K562 (cell line): ENCODE data around the gene TMEM218. TPM values are rescaled to one million over a fixed set of nuclear protein-coding genes. Genes with fewer than 3 reads are reported as not detected.

Experiments
- ATAC-seq: fragments of 200-7000 bp; cut with Tn5 transposase; 3 replicates; pipeline ENCODE4 v1.9.1; 2020; ENCODE audit warnings: moderate library complexity
- BruUV-seq: library from RNA; stranded (reverse); fragments of 400-500 nt; replicated peaks from 2 replicates; lab custom pipeline; 2021; lab: Mats Ljungman, UMichigan
- CTCF ChIA-PET: fragments of 300-600 bp; formaldehyde crosslinking; extraction: SDS; loops from one replicate; lab custom pipeline; 2021; ENCODE audit warnings: low intra/inter-chr PET ratio; lab: Yijun Ruan, JAX
- POLR2A ChIA-PET: fragments of 300-600, 350-650 bp; sonication (Branson Sonifier 250); formaldehyde crosslinking; extraction: SDS; loops from one replicate; lab custom pipeline; 2021; ENCODE audit warnings: antibody characterized with exemption, inconsistent platforms; lab: Yijun Ruan, JAX
- DNase-seq, 4 experiments: peaks; one replicate each; pipeline versions ENCODE4 v3.0.0 to v3.0.0-alpha.2; 2011 to 2018; ENCODE audit warnings: low spot score in 3 of 4, mixed read lengths in 3 of 4; ENCODE audit errors: extremely low read depth in 1 of 4
- FAIRE-seq: peaks from 2 replicates; lab custom pipeline; 2011; peaks lifted over from hg19 to GRCh38; lab: Jason Lieb, UNC
- H2AFZ ChIP-seq: 2 replicates; pipeline ENCODE4 v1.6.0; 2011; ENCODE audit warnings: low read depth, low read length, control low read depth, inconsistent platforms
- H3K27ac ChIP-seq: fragments of 200-600 bp; 3 replicates; pipeline ENCODE4 v1.8.0; 2011; ENCODE audit warnings: low read depth, mild to moderate bottlenecking, control low read depth, inconsistent platforms, low read length, moderate library complexity, mixed read lengths; ENCODE audit errors: extremely low read depth
- H3K27me3 ChIP-seq, 2 experiments: fragments of 300-600 bp in 1 of 2; 2 replicates in 1 of 2; 3 replicates in 1 of 2; pipeline versions ENCODE4 v1.6.0 to v1.8.0; 2011; ENCODE audit warnings: inconsistent platforms in 2 of 2, low read length in 2 of 2, mild to moderate bottlenecking in 1 of 2, mixed read lengths in 1 of 2, moderate library complexity in 1 of 2; ENCODE audit not compliant: control insufficient read depth in 2 of 2, insufficient read depth in 2 of 2
- H3K36me3 ChIP-seq: fragments of 300-600 bp; 3 replicates; pipeline ENCODE4 v1.8.0; 2011; ENCODE audit warnings: mild to moderate bottlenecking, low read length, inconsistent platforms; ENCODE audit not compliant: control insufficient read depth, insufficient read depth
- H3K4me1 ChIP-seq, 2 experiments: fragments of 200-600 bp in 1 of 2; replicated peaks in 1 of 2; 2 replicates in 1 of 2; 3 replicates in 1 of 2; pipeline versions ENCODE4 v1.5.1 to v1.8.0; 2011; ENCODE audit warnings: inconsistent platforms in 2 of 2, low read length in 2 of 2, mild to moderate bottlenecking in 1 of 2, mixed read lengths in 1 of 2, moderate library complexity in 1 of 2; ENCODE audit not compliant: control insufficient read depth in 2 of 2, insufficient read depth in 2 of 2
- H3K4me2 ChIP-seq: 2 replicates; pipeline ENCODE4 v1.6.1; 2011; ENCODE audit warnings: low read length, control low read depth, inconsistent platforms, mixed read lengths; ENCODE audit not compliant: insufficient read depth
- H3K4me3 ChIP-seq: fragments of 200-600 bp; sonication (generic), shearing (Covaris generic); 2 replicates; pipeline ENCODE4 v1.5.1; 2016; ENCODE audit warnings: control low read depth, inconsistent platforms
- H3K79me2 ChIP-seq: fragments of 200-600 bp; 3 replicates; pipeline ENCODE4 v1.8.0; 2011; ENCODE audit warnings: low read length, inconsistent platforms; ENCODE audit not compliant: control insufficient read depth, insufficient read depth
- H3K9ac ChIP-seq, 2 experiments: 2 replicates each; pipeline versions ENCODE4 v1.6.0 to v1.6.1; 2011; ENCODE audit warnings: low read depth in 2 of 2, low read length in 2 of 2, control low read depth in 1 of 2, inconsistent platforms in 1 of 2, mild to moderate bottlenecking in 1 of 2, mixed read lengths in 1 of 2; ENCODE audit not compliant: insufficient read depth in 1 of 2
- H3K9me1 ChIP-seq: one replicate; pipeline ENCODE4 v1.6.0; 2011; ENCODE audit warnings: inconsistent platforms, mild to moderate bottlenecking, low read length, moderate library complexity; ENCODE audit not compliant: control insufficient read depth, insufficient read depth
- H3K9me3 ChIP-seq: replicated peaks from 2 replicates; pipeline ENCODE4 v1.5.1; 2011; ENCODE audit warnings: low read depth, low read length, inconsistent platforms; ENCODE audit not compliant: control insufficient read depth, insufficient read depth
- H4K20me1 ChIP-seq: replicated peaks from 2 replicates; pipeline ENCODE4 v1.6.1; 2011; ENCODE audit warnings: low read length, inconsistent platforms, mixed read lengths; ENCODE audit not compliant: control insufficient read depth, insufficient read depth
- C11orf30 ChIP-seq: fragments of 450-650 bp; IDR thresholded peaks from 2 replicates; pipeline ENCODE4 v1.6.1; 2016; ENCODE audit warnings: low read depth, mild to moderate bottlenecking
- CEBPB ChIP-seq: fragments of 450-650 bp; IDR thresholded peaks from 2 replicates; pipeline ENCODE4 v1.6.1; 2016; ENCODE audit warnings: missing genetic modification characterization, missing compliant biosample characterization
- CEBPG ChIP-seq, 3 experiments: fragments of 200-800 bp in 1 of 3; sonication (Bioruptor generic) in 1 of 3; sonication (generic) in 1 of 3; formaldehyde crosslinking in 1 of 3; IDR thresholded peaks in 2 of 3; conservative IDR thresholded peaks in 1 of 3; 2 replicates each; pipeline versions ENCODE4 v1.6.1 to v1.8.0; 2016 to 2022; ENCODE audit warnings: missing compliant biosample characterization in 2 of 3, missing genetic modification characterization in 2 of 3, mild to moderate bottlenecking in 1 of 3, missing genetic modification reagents in 1 of 3
- ELF1 ChIP-seq: fragments of 200-800 bp; sonication (Bioruptor generic); IDR thresholded peaks from 2 replicates; pipeline ENCODE4 v1.6.1; 2016; ENCODE audit warnings: missing genetic modification characterization, missing compliant biosample characterization
- FOXK1 ChIP-seq: sonication (generic); formaldehyde crosslinking; IDR thresholded peaks from 2 replicates; pipeline ENCODE4 v1.8.0; 2022; ENCODE audit warnings: missing genetic modification reagents, mild to moderate bottlenecking, borderline replicate concordance
- HDGF ChIP-seq: fragments of 450-650 bp; IDR thresholded peaks from 2 replicates; pipeline ENCODE4 v1.6.1; 2016
- HNRNPUL1 ChIP-seq: fragments of 200-400 bp; formaldehyde crosslinking; IDR thresholded peaks from 2 replicates; pipeline ENCODE4 v1.6.1; 2017; ENCODE audit warnings: low read length
- NCOA1 ChIP-seq: fragments of 450-650 bp; IDR thresholded peaks from 2 replicates; pipeline ENCODE4 v1.6.1; 2016; ENCODE audit warnings: low read depth
- NCOA2 ChIP-seq, 2 experiments: fragments of 450-650 bp; IDR thresholded peaks; 2 replicates each; pipeline ENCODE4 v1.6.1; 2018; ENCODE audit warnings: mild to moderate bottlenecking in 2 of 2, moderate library complexity in 1 of 2; ENCODE audit not compliant: partially characterized antibody in 2 of 2
- NFYB ChIP-seq: IDR thresholded peaks from 2 replicates; pipeline ENCODE4 v1.6.1; 2011; ENCODE audit warnings: mild to moderate bottlenecking, moderate library complexity; ENCODE audit not compliant: insufficient read length; ENCODE audit errors: extremely low read depth
- PRPF4 ChIP-seq: fragments of 200-400 bp; formaldehyde crosslinking; IDR thresholded peaks from one replicate; pipeline ENCODE4 v1.6.1; 2017; ENCODE audit warnings: low read length, low read depth, mild to moderate bottlenecking; ENCODE audit not compliant: insufficient read depth, poor library complexity, severe bottlenecking
- PTRF ChIP-seq: fragments of 450-650 bp; IDR thresholded peaks from 2 replicates; pipeline ENCODE4 v1.6.1; 2016; ENCODE audit warnings: mild to moderate bottlenecking, missing genetic modification characterization, missing compliant biosample characterization
- TRIM28 ChIP-seq: fragments of 450-650 bp; IDR thresholded peaks from 2 replicates; pipeline ENCODE4 v1.6.1; 2017
- XRCC3 ChIP-seq: fragments of 450-650 bp; IDR thresholded peaks from 2 replicates; pipeline ENCODE4 v1.6.1; 2017; ENCODE audit warnings: mild to moderate bottlenecking, moderate library complexity
- ZNF764 ChIP-seq: fragments of 250-450 bp; sonication (Bioruptor Pico); IDR thresholded peaks from 2 replicates; pipeline ENCODE4 v1.4.0; 2020; ENCODE audit warnings: low read depth, mild to moderate bottlenecking, moderate library complexity
- WGBS: fragments of 100-300 bp; shearing (Covaris generic); methylation state at CpG from one replicate; pipeline ENCODE4 v1.1.6; 2016; ENCODE audit warnings: low coverage, mixed read lengths; ENCODE audit not compliant: insufficient coverage; ENCODE audit errors: missing lambda C conversion rate; 5-methylcytosine and 5-hydroxymethylcytosine counted together
- in situ Hi-C: fragments of 300-500 bp; cut with MboI; formaldehyde crosslinking; loops from 4 replicates; pipeline ENCODE4 v1.15.0; 2018; ENCODE audit warnings: inconsistent platforms, mixed read lengths
- intact Hi-C: fragments of 100-400 bp; cut with micrococcal nuclease; formaldehyde crosslinking; loops from 2 replicates; pipeline ENCODE4 v1.14.2; 2022
- polyA plus RNA-seq, 8 experiments: library from polyadenylated mRNA; depleted of rRNA in 4 of 8; stranded (reverse) in 5 of 8; unstranded in 3 of 8; fragments of >200 nt; fragmentation: Nextera tagmentation in 2 of 8; fragmentation: Illumina TruSeq in 1 of 8; extraction: Ambion mirVana in 2 of 8; extraction: Trizol in 1 of 8; gene quantifications; 2 replicates each; pipeline versions ENCODE4 v1.2.1 to v1.2.3, GENCODE V29; 2011 to 2014; ENCODE audit warnings: inconsistent platforms in 1 of 8, missing spikeins in 1 of 8
- total RNA-seq, 7 experiments: library from RNA; depleted of rRNA in 6 of 7; stranded (reverse); fragments of >200 nt in 6 of 7; fragmentation: Illumina TruSeq in 2 of 7; extraction: Trizol in 2 of 7; gene quantifications; 2 replicates each; pipeline versions ENCODE4 v1.2.1 to v1.2.3, GENCODE V29; 2011 to 2021; ENCODE audit warnings: low replicate concordance in 1 of 7
- TF ChIP-seq, protein P1 (sequence below), 3 experiments: IDR thresholded peaks in 2 of 3; conservative IDR thresholded peaks in 1 of 3; 2 replicates each; pipeline ENCODE4 v1.5.1; 2011 to 2012; ENCODE audit warnings: low read length in 3 of 3, mild to moderate bottlenecking in 3 of 3, control low read depth in 2 of 3, improper control_type of control experiment in 1 of 3, inconsistent platforms in 1 of 3, low read depth in 1 of 3, mixed read lengths in 1 of 3, moderate library complexity in 1 of 3; ENCODE audit not compliant: insufficient read depth in 2 of 3
- TF ChIP-seq, protein P2 (sequence below): fragments of 250-450 bp; sonication (Bioruptor Pico); IDR thresholded peaks from 2 replicates; pipeline ENCODE4 v1.8.0; 2021; ENCODE audit warnings: mild to moderate bottlenecking, moderate library complexity

Gene TMEM218
- total and polyA plus RNA-seq, 9 of the 15 experiments (the other 6 are each of a cell fraction or from before 2014, with no cell fraction given) = 13.4 to 32.2 (median 25.4) TPM

DNA sequence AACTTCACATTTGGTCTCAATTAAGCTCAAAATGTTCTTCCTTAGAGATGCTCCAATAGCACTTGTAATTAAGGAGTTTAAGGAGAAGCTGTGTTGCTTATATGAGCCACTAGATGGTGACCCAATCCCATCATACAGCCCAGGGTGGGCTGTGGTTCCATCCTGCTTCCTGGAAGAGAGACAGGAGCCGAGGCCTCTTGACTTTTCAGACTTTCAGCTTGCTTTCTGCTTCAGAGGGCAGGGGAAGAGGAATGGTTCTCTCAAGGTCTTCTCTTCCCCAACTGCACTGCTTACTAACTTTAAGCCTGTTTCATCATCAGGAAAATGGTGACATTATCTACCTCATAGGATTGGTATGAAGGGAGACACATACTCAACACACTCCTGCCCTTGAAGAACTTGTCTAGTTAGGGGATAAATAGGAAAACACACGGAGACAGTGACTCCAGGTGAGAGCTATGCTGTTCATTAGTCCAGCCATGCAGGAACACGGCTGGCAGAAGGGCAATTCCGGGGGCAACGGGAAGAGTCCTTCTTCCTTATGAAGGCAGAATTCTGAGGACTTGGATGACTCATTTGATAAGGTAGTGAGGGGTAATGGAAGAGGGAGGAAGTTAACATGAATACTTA lies 20.1 kb downstream of the TMEM218 start:
- Histone ChIP-seq H3K27me3 (no peaks in the 10 kb centered on the region), H3K36me3 (peaks cover 5% of the 10 kb centered on the region; the same call in 1 of the 3 replicates), H3K9ac (no peak overlapping the region; a peak in 1 of 4 replicates), H3K4me1 (peaks cover 0 to 7% of the 10 kb centered on the region in 2 experiments; a peak in 2 of 5 replicates), H3K9me3 (no peaks in the 10 kb centered on the region), H3K27ac (no peak overlapping the region), H3K9me1 (no peaks in the 10 kb centered on the region), H3K79me2 (no peaks in the 10 kb centered on the region), H2AFZ (0 out of 2 replicates have a peak overlapping the region, but pooled peaks have one; percentile 38), H3K4me2 (peak overlapping the region; percentile 24; the same call in 1 of the 2 replicates), H3K4me3 (no peak overlapping the region), H4K20me1 (0 out of 2 replicates have a peak, but pooled peaks cover 3% of the 10 kb centered on the region)
- DNase-seq (peak; percentile 71 to 75 (median 72)), FAIRE-seq (peak; percentile 96), ATAC-seq (peak; percentile 95)
- in situ Hi-C loops = no loop called here
- POLR2A ChIA-PET = interaction anchor here (0.6 to 2.5 kb wide), 3 partner anchors 13 to 29 kb away, joined by 3 to 6 read pairs (median 3); no protein-coding TSS in a partner anchor
- CTCF ChIA-PET = interaction anchor here (0.6 to 2.3 kb wide), 7 partner anchors 33 to 783 kb away, joined by 3 to 8 read pairs (median 3); no protein-coding TSS in a partner anchor
- WGBS = 56% methylated on average over 5 of the region's 5 CpGs
- intact Hi-C loops = loop anchor here (1.0 to 5.0 kb wide), 3 partner anchors 50 to 781 kb away; no protein-coding TSS in a partner anchor
- BruUV-seq = no TSS peak
- TF ChIP-seq CEBPG (CRISPR knock-in tag; IDR thresholded peaks at IDR 0.05) (0 out of 2 replicates have a peak, but pooled peaks have one; percentile 7), CEBPG (tag; conservative IDR thresholded peaks at IDR 0.05 in 1 of 2, IDR thresholded peaks at IDR 0.05 in 1 of 2) (peak in 1 of 2 experiments; percentile 77; a peak in 2 of 4 replicates), PTRF (tag) (no peak), PRPF4 (no peak), TRIM28 (no peak), HDGF (no peak), NFYB (no peak), XRCC3 (no peak), FOXK1 (CRISPR knock-in tag) (no peak), NCOA2 (IDR thresholded peaks at IDR 0.05; ENCODE audit: partially characterized antibody in 2 of 2) (no peak), CEBPB (tag) (peak; percentile 41; the same call in 1 of the 2 replicates), C11orf30 (no peak), NCOA1 (no peak), ELF1 (peak; percentile 52), HNRNPUL1 (no peak), ZNF764 (CRISPR knock-in tag) (no peak)
- TF ChIP-seq, protein P1, sequence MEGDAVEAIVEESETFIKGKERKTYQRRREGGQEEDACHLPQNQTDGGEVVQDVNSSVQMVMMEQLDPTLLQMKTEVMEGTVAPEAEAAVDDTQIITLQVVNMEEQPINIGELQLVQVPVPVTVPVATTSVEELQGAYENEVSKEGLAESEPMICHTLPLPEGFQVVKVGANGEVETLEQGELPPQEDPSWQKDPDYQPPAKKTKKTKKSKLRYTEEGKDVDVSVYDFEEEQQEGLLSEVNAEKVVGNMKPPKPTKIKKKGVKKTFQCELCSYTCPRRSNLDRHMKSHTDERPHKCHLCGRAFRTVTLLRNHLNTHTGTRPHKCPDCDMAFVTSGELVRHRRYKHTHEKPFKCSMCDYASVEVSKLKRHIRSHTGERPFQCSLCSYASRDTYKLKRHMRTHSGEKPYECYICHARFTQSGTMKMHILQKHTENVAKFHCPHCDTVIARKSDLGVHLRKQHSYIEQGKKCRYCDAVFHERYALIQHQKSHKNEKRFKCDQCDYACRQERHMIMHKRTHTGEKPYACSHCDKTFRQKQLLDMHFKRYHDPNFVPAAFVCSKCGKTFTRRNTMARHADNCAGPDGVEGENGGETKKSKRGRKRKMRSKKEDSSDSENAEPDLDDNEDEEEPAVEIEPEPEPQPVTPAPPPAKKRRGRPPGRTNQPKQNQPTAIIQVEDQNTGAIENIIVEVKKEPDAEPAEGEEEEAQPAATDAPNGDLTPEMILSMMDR (IDR thresholded peaks at IDR 0.05 in 2 of 3, conservative IDR thresholded peaks at IDR 0.05 in 1 of 3; ENCODE audit: insufficient read depth in 2 of 3, low read depth in 1 of 3, low read length in 3 of 3) = peak; percentile 65 to 81 (median 78)
- TF ChIP-seq, protein P2, sequence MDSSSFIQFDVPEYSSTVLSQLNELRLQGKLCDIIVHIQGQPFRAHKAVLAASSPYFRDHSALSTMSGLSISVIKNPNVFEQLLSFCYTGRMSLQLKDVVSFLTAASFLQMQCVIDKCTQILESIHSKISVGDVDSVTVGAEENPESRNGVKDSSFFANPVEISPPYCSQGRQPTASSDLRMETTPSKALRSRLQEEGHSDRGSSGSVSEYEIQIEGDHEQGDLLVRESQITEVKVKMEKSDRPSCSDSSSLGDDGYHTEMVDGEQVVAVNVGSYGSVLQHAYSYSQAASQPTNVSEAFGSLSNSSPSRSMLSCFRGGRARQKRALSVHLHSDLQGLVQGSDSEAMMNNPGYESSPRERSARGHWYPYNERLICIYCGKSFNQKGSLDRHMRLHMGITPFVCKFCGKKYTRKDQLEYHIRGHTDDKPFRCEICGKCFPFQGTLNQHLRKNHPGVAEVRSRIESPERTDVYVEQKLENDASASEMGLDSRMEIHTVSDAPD (CRISPR knock-in tag) = no peak
